BJ (cell line): Measurements from ENCODE around the gene ABHD17C. TPM values are rescaled to one million over a fixed set of nuclear protein-coding genes. Genes with fewer than 3 reads are reported as not detected.
A peak's percentile ranks its signal among the peaks of the same experiment; 100 is the strongest.

Experiments
- CTCF ChIA-PET: fragments of 350-600 bp; formaldehyde crosslinking; extraction: SDS; loops from one replicate; lab custom pipeline; 2021; ENCODE audit warnings: antibody characterized with exemption, inconsistent platforms; lab: Yijun Ruan, JAX
- POLR2A ChIA-PET: fragments of 300-600 bp; sonication (Branson Sonifier 250); formaldehyde crosslinking; extraction: SDS; loops from one replicate; lab custom pipeline; 2021; ENCODE audit warnings: antibody characterized with exemption; lab: Charles Lee
- DNase-seq: peaks from one replicate; pipeline ENCODE4 v3.0.0-alpha.2; 2011; ENCODE audit warnings: low read depth
- H3K27me3 ChIP-seq: 2 replicates; pipeline ENCODE4 v1.6.0; 2011; ENCODE audit warnings: low read length; ENCODE audit not compliant: control insufficient read depth, insufficient read depth
- H3K36me3 ChIP-seq: 2 replicates; pipeline ENCODE4 v1.5.1; 2011; ENCODE audit warnings: low read length; ENCODE audit not compliant: control insufficient read depth, insufficient read depth
- H3K4me3 ChIP-seq: 2 replicates; pipeline ENCODE4 v1.5.1; 2011; ENCODE audit warnings: low read depth, mild to moderate bottlenecking, control low read depth, low read length
- polyA plus RNA-seq: library from polyadenylated mRNA; depleted of rRNA; stranded (reverse); fragments of >200 nt; gene quantifications from 2 replicates; pipeline ENCODE4 v1.2.3, GENCODE V29; 2011
- TF ChIP-seq, protein P1 (sequence below): IDR thresholded peaks from 2 replicates; pipeline ENCODE4 v1.5.1; 2011; ENCODE audit warnings: low read depth, mild to moderate bottlenecking, control low read depth, inconsistent platforms, low read length, moderate library complexity; ENCODE audit not compliant: insufficient read depth

Gene ABHD17C
- polyA plus RNA-seq, 1 experiment = 19.2 TPM

DNA sequence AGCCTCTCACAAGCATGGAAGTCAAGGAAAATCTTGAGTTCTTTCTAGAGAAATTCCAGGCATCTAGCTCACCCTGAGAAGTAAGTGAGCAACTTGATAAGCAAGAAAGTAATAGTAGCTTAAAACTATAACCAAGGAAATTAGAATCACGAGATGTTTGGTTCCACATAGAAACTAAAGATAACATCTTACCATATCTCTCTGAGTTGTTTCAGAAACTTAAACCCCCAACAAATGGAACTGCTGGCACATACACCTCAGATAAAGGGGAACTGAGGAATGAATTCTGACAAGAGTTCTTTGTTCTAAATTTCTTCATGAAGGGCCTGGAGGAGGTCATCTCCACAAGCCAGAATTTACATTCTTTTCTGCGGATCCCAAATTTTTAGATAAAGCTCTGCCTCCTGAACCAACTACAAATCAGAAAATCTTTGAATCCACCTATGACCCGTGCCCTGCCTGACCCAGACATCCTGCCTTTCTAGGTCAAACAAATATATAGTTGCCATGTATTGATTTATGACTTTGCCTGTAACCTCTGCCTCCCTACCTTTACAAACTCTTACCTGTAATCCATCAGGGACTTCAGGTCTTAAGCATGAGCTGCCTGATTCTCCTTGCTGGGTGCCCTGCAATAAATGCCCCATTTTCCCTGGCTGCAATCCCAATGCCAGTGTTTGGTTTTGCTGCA, 26.4 kb upstream of the ABHD17C start:
- CTCF ChIA-PET = interaction anchor here (0.7 to 1.5 kb wide), 4 partner anchors 11 to 111 kb away, joined by 3 to 4 read pairs (median 4); partner anchors contain the start of gene CEMIP
- TF ChIP-seq, protein P1, sequence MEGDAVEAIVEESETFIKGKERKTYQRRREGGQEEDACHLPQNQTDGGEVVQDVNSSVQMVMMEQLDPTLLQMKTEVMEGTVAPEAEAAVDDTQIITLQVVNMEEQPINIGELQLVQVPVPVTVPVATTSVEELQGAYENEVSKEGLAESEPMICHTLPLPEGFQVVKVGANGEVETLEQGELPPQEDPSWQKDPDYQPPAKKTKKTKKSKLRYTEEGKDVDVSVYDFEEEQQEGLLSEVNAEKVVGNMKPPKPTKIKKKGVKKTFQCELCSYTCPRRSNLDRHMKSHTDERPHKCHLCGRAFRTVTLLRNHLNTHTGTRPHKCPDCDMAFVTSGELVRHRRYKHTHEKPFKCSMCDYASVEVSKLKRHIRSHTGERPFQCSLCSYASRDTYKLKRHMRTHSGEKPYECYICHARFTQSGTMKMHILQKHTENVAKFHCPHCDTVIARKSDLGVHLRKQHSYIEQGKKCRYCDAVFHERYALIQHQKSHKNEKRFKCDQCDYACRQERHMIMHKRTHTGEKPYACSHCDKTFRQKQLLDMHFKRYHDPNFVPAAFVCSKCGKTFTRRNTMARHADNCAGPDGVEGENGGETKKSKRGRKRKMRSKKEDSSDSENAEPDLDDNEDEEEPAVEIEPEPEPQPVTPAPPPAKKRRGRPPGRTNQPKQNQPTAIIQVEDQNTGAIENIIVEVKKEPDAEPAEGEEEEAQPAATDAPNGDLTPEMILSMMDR = no peak
- Histone ChIP-seq H3K27me3 (no peaks in the 10 kb centered on the region), H3K4me3 (no peak overlapping the region), H3K36me3 (no peaks in the 10 kb centered on the region)
- DNase-seq = no peak
- POLR2A ChIA-PET = no interaction called here

DNA sequence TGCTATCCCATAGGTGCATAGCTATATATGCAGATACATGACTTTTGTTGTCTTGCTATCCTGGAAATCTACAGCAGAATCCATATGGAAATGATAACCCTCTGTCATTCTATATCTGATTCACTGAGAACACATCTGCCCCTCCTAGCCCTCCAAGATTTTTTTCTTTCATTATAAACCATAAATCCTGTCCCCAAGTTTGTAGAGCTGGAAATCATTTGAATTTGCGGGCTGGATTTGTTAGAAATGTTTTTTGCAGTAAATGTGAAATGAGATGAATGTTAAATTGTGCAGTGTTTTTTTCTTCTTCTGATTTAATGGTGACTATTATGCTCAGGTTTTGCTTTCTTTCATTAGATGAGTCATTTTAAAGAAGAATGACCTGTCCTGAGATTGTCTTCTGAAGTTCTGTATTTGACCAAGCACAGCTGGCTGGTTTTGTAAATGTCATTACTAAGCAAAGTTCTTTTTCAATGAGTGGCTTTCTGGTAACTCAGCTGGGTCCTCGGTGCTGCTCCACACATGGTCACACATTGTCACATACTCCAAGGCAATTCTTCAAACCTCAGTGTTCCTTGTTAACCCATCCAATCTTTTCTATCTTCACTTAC, 25.3 kb upstream of the ABHD17C start:
- H3K4me3 ChIP-seq = no peak overlapping the region
- CTCF ChIA-PET = interaction anchor here (1.2 to 1.4 kb wide), 2 partner anchors 10 to 107 kb away, joined by 4 to 9 read pairs; no protein-coding TSS in a partner anchor
- no peaks in the 10 kb centered on the region for H3K36me3 ChIP-seq
- peak; percentile 19 for DNase-seq
- POLR2A ChIA-PET = interaction anchor here (0.6 kb wide), 1 partner anchor 94 kb away, joined by 3 read pairs; no protein-coding TSS in a partner anchor
- no peaks in the 10 kb centered on the region for H3K27me3 ChIP-seq
- TF ChIP-seq, protein P1 = no peak

DNA sequence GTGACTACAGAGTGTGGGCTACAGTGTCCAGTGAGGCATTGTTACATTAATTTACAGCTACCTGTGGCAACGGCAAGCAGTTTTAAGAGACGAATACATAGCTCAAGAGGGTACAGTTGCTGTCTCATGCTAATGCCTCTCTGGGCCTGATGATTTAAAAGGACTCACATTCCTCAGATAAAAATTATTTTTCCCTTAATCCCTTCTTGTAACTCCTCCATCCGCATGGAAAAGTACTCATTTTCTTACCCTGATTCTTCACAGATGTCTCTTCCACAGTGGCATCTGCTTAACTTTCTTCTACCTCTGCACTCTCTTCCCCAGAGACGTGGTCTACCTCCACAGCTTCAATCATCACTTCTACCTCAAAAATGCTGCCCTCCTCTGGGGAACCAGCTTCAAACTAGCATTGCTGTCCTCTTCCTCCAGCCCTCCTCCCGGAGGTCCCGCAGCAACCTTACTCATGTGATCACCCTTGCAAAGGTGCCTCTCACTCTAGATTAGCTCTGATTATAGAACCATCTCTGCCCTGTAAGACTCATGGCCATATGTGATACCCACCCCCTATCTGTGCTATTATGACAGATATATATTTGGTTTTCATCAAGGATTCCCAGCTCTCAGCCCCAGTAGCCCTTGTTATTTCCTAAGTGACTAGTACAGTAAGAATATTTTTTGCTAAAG, 21.4 kb upstream of the ABHD17C start:
- CTCF ChIA-PET = interaction anchor here (0.9 to 3.3 kb wide), 8 partner anchors 10 to 106 kb away, joined by 3 to 15 read pairs (median 4); partner anchors contain the start of gene CEMIP
- TF ChIP-seq, protein P1 = 0 out of 2 replicates have a peak, but pooled peaks have one; percentile 5
- H3K27me3 ChIP-seq = no peaks in the 10 kb centered on the region
- no peaks in the 10 kb centered on the region for H3K36me3 ChIP-seq
- DNase-seq = no peak
- H3K4me3 ChIP-seq = no peak overlapping the region
- POLR2A ChIA-PET = no interaction called here

DNA sequence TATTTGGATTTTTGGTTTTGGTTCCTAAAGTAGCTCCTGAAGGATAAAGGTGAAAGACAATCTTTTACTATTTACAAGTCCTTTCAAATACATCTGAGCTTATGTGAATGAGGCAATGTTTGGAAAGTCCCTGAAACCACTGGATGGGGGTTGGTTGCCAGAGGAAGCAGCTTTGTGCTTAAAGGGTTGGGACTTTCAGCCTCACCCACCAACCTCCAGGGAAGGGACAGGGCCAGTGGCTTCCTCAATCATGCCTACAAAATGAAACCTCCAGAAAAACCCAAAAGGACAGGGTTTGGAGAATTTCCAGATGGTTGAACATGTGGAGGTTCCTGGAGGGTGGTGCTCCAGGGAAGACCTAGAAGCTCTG, 20.9 kb upstream of the ABHD17C start:
- CTCF ChIA-PET = interaction anchor here (0.6 to 3.3 kb wide), 8 partner anchors 9 to 237 kb away, joined by 3 to 15 read pairs (median 4); partner anchors contain the start of gene CEMIP
- POLR2A ChIA-PET = no interaction called here
- Histone ChIP-seq H3K36me3 (no peaks in the 10 kb centered on the region), H3K4me3 (no peak overlapping the region), H3K27me3 (no peaks in the 10 kb centered on the region)
- TF ChIP-seq, protein P1 = no peak
- DNase-seq = no peak

DNA sequence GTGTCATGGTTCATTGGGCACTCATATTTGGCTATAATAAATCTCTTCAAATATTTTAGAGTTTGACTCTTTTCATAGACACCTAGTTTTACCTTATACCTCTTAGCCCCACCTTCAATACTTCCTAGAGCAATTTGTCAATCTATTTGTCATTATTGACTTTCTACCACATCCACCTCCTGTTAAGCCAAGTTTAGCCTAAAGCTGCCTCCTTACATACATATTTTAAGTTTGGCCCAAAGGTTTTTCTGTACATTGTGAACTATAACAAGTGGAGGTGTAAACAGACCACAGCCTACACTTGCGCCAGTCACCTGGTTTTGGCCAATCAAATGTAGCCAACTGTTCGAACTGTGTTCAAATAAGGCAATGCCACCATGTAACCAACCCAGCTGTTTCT, 18.1 kb upstream of the ABHD17C start:
- H3K27me3 ChIP-seq = no peaks in the 10 kb centered on the region; the same call in 1 of the 2 replicates
- no peak for DNase-seq
- TF ChIP-seq, protein P1 = no peak
- ChIA-PET CTCF (no interaction called here), POLR2A (no interaction called here)
- H3K4me3 ChIP-seq = no peak overlapping the region
- no peaks in the 10 kb centered on the region for H3K36me3 ChIP-seq
